NCI-H82 treated with DMSO at 0.1 percent for 48 hours (cell line): Measurements from ENCODE around the gene HID1.
A peak's percentile ranks its signal among the peaks of the same experiment; 100 is the strongest.

ENCODE experiments used
- DNase-seq: peaks from one replicate; lab custom pipeline; 2025; ENCODE audit not compliant: unreplicated experiment; lab: John Stamatoyannopoulos, UW

The HID1 gene

GRCh38 chr17:74950207-74950606, 22.4 kb downstream of the HID1 start:
- no peak for DNase-seq

DNA sequence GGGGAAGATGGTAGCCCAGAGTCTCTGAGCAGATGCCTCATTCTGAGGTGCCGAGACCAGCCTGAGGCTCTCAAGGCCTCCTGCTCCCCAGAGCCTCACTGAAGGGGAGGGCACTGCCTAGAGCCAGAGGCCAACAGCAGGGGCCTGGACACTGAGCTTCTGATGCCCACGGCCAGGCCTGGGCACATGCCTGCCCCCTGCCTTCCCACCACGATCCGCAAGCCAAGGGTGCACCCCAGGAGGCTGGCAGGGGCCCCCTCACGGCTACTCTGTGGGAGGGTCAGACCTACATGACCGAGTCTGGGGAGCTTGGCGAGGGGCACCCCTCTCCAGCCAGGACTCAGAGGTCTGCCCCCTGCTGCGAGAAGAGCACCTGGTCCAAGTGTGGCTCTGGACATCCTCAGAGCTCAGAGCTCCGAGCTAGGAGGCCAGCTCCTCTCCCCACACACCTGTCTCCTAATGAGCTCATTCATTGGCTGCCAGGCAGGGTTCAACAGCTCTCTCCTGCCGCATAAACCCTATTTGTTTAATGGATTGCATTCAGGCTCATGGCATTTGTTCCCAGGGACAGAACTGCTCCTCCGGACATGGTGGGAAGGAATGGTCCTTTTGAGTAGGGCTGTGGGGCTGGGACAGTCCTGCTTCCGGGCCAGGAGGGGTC, 23.0 kb downstream of the HID1 start:
- DNase-seq: no peak

DNA sequence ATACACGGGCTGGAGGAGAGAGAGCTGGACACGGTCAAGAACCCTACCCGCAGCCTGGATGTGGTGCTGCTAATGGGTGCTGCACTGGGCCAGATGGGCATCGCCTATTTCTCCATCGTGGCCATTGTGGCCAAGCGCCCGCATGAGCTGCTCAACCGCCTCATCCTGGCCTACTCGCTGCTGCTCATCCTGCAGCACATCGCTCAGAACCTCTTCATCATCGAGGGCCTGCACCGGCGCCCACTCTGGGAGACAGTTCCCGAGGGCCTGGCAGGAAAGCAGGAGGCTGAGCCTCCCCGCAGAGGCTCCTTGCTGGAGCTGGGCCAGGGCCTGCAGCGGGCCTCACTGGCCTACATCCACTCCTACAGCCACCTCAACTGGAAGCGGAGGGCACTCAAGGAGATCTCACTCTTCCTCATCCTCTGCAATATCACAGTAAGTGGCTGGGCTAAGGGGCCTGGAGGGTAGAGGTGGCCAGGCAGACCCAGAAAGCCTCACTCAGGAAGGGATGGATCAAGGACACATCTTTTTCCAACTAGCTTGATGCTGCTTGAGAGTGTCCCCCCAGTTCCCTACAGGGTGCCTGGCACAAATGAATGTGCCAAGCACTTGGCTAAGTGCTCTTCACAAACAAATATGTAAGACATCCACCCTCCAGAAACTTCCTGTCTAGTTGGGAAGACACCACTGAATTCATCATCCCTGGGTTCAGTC, 25.4 kb downstream of the HID1 start:
- no peak for DNase-seq

- no peak for DNase-seq
Measured at GRCh38 chr17:74946641-74947040, 25.9 kb downstream of the HID1 start.

GRCh38 chr17:74945543-74945942, 27.0 kb downstream of the HID1 start:
- no peak for DNase-seq

- no peak for DNase-seq
Measured at GRCh38 chr17:74943808-74944522, 28.6 kb downstream of the HID1 start.

DNA sequence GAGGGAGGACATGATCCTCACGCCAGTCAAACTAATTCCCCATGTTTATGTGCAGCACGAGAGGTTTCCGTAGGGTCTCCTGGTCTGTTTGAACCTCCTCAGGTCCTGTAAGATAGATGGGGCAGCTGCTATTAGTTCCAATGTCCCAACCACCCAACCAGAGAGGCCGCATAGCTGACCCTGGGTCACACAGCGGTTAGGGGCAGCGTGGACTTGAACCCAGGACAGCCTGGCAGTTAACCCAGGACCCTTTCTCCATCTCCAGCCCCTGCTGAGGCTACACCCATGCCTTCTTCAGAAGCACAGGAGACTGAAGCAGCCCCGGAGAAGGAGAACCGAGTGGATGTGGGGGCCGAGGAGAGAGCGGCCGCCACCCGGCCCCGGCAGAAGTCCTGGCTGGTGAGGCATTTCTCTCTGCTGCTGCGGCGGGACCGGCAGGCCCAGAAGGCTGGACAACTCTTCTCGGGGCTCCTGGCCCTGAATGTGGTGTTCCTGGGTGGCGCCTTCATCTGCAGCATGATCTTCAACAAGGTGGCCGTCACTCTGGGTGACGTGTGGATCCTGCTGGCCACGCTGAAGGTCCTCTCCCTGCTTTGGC, 31.3 kb downstream of the HID1 start:
- DNase-seq: no peak

GRCh38 chr17:74939534-74939933, 33.0 kb downstream of the HID1 start:
- no peak for DNase-seq

DNA sequence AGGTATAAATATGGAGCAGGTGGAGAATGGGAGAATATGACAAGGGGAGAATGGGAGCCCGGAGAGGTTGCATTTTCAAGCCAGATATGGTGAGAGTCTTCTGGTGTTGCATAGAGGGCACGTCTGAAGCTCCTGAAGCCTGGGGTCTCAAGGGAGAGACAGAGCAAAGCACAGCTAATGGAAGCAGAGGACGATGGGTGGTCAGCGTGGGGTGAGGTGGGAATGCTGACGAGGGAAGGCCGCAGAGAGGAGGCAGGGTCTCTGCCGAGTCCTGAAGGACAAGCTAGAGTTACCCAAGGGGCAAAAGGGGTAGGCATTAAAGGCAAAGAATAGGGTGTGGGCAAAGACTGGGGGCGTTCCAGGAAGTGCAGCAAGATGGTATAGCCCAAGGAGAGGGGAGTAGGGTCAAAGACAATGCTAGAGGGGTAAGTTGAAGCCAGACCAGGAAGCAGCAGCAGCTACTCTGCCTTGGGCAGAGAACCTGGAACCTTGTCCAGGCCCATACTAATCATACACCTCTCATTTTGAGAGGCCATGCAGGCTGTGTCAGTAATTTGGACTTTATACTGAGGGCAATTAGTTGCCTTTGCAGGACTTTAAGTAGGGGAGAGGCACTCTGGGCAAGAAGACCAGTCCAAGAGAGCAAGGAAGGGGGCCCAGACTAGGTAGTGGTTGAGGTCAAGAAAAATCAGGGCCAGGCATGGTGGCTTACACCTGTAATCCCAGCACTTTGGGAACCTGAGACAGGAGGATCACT, 34.2 kb downstream of the HID1 start:
- no peak for DNase-seq

GRCh38 chr17:74937064-74938051, 35.2 kb downstream of the HID1 start:
- DNase-seq: peak; percentile 12

DNA sequence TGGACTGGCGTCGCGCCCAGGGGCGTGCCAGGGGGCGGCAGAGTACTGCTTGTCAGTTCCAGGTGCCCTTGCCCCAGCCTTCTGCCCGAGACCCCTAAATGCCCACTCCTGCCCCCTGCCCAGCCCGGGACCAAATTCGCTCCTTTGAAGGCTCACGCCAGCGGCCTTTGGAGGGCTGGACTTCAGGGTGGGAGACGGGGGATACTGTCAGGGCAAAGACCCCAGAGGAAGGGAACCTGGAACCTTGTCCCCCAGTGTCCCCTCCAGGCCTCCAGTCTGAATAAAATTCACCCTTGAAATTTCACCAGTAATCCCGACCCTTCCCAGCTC, 36.1 kb downstream of the HID1 start:
- no peak for DNase-seq

DNA sequence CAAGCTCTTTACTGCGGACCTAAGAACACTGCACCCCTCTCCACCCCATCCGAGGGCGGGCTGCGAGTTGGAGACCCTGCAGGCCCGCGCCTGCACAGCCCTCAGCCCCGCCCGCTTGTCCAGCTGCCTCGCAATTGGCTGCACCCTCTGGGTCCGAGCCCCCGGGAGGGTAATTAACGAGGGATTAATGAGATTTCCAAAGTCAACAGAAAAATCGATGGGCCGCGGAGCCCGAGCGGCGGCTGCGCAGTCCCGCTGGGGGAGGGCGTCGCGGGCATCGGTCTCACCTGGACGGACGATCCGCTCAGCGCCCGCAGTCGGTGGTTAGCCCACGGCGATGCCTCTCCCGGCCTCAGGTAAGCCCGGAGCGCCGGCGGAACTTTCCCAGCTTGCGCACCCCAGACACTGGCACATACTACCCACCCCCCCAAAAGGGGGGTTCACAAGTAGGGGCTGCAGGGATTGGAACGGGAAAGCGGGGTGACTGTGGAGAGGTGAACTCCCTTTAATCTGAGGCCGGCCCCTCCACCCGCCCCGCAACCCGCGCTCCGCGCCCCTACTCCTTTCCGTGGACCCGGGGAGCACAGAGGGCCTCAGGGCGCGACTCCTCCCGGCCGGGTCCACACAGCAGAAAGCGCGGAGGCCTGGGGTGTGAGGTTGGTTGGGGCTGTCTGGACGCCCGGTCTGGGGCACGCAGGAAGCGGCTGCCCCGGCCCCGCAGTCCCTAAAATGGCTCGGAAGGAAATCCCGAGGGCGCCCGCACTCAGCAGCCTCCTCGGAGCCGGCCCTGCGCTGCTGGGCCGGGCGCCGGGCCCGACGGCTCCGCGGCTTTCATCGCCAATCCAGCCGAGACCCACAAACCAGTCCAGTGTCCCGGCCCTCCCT, 36.7 kb downstream of the HID1 start, which contains the start of gene OTOP3:
TSS of gene OTOP3 (plus strand) at position 314 of the 885 bp plus-strand sequence. CDS start at position 338, 24 bp downstream.
- DNase-seq: peak; percentile 77

DNA sequence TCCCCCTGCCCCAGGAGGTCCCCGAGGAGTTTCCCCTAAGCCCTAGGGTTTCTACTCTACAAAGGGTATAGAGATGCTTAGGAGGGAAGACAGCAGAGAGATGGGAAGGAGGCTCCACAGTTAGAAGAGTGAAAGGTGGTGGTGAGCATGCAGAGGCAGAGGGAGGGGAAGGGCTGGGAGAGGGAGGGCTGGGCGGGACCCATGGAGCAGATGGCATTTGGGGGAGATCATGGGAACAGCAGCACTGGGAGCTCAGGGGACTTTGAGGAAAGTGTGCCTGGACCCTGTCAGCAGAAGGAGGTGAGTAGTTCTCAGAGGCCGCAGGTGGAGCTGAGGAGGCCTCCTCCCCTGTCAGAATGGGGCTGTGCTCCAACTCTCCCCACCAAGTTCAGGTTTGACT, 37.5 kb downstream of the HID1 start:
- DNase-seq: peak; percentile 52

DNA sequence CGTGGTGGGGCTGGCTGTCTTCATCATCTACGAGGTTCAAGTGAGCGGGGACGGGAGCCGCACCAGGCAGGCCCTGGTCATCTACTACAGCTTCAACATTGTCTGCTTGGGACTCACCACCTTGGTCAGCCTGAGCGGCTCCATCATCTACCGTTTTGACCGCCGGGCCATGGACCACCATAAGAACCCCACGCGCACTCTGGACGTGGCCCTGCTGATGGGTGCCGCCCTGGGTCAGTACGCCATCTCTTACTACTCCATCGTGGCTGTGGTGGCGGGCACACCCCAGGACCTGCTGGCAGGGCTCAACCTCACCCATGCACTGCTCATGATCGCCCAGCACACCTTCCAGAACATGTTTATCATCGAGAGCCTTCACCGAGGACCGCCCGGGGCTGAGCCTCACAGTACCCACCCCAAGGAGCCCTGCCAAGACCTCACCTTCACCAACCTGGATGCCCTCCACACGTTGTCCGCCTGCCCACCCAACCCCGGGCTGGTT, 42.0 kb downstream of the HID1 start:
- no peak for DNase-seq

DNA sequence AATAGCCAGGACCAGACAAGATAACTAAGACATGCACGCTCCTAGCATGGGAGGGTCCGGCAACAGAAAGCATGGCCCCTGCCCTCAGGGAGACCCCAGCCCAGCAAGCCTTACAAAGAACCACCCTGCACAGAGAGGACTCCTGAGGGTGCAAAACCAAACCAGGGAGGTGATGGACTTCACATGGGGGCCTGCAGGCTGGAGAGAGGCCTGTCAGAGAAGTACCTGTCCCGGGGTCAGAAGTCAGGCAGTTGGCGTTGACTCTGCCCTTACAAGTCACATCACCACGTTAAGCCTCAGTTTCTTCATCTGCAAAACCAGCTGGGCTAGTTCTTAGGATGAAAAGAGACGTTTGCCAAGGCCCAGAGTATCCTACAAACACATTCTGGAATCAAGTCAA, 43.8 kb downstream of the HID1 start:
- DNase-seq: no peak

DNA sequence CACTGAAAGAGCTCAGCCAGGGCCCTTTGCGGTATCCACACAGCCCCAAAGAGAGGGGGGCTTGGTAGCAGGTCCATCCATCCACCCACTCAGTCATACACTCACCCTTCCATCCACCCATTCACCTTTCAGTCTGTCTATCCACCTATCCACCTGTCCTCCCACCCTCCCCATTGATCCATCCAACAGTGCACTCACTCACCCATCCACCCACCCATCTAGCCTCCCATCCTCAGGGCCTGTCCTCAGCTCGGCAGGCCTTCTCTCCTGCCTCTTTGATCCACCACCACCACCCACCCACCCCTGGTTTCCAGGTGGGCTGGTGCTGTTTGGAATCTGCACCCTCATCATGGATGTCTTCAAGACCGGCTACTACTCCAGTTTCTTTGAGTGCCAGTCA, 47.3 kb downstream of the HID1 start:
- DNase-seq: no peak

DNA sequence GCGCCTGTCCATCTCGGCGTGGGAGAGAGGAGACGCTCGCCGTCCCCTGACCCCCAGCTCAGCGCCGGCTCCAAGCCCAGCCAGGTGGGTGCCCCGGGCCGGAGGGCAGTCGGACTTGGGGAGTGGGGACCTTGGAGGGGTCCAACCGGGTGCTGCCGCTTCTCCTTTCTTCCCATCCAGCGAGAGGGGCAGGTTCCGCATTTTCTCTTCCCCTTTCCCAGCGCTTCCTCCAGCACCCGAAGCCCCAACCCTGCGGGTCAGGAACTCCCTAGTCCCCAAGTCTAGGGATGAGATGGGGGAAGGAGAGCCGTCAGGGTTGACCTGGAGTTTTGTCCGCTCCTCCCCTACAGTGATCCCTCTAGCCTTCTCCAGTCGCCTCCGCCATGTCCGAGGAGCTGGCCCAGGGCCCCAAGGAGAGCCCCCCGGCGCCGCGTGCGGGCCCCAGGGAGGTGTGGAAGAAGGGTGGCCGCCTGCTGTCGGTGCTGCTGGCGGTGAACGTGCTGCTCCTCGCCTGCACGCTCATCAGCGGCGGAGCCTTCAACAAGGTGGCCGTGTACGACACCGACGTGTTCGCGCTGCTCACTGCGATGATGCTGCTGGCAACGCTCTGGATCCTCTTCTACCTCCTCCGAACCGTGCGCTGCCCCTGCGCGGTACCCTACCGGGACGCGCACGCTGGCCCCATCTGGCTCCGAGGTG, 48.2 kb downstream of the HID1 start, which contains the start of gene OTOP2:
TSS of gene OTOP2 (plus strand) at position 24 of the 699 bp plus-strand sequence. CDS start at position 384, 360 bp downstream.
- DNase-seq: no peak
